ENCODE data around the gene ITPR3. TPM values are rescaled to one million over a fixed set of nuclear protein-coding genes. Genes with fewer than 3 reads are reported as not detected.

Gene ITPR3
- total RNA-seq, 1 experiment from 2014 or later: 103 TPM

DNA sequence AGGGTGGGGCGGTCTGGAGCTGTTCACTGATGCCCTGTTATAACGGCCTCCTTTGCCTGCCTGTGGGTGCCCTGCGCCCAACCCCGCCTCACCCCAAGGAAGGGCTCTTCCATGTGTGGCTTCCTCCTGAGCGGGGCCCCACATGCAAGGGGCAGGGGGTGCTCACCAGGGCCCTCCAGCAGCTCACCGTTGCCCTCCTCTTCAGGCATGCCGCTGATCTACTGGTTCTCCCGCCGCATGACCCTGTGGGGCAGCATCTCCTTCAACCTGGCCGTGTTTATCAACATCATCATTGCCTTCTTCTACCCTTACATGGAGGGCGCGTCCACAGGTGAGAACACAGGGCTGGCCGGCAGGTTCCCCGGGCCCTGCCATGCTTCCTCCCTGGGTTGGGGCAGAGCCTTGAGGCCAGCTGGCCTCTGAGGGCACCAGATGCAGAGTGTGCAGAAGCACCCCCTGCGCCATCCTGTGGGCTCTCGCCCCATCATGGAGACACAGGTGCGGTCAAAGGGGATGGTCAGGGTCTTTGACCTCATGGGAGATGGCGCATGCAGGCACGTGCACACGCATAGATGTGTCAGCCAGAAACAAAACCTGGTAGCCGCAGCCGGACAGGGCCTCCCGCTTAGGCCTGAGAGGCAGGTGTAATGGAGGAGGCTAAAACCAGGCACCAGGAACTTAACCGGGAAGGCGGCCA, 67.5 kb downstream of the ITPR3 start:
- TF ChIP-seq SP1 (IDR thresholded peaks at IDR 0.05; ENCODE audit: low read depth): no peak
- TF ChIP-seq CEBPB (IDR thresholded peaks at IDR 0.05; ENCODE audit: low read depth): no peak
- TF ChIP-seq SRF (IDR thresholded peaks at IDR 0.05; ENCODE audit: low read depth): no peak
- TF ChIP-seq POLR2AphosphoS5 (IDR thresholded peaks at IDR 0.05; ENCODE audit: low read depth, low read length): no peak
- TF ChIP-seq JUND (IDR thresholded peaks at IDR 0.05): no peak
- TF ChIP-seq CBX3 (IDR thresholded peaks at IDR 0.05; ENCODE audit: low read depth): no peak
- TF ChIP-seq, protein P1, sequence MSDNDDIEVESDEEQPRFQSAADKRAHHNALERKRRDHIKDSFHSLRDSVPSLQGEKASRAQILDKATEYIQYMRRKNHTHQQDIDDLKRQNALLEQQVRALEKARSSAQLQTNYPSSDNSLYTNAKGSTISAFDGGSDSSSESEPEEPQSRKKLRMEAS (IDR thresholded peaks at IDR 0.05): no peak
- no peak for TF ChIP-seq ZFX (IDR thresholded peaks at IDR 0.05)
- TF ChIP-seq, protein P2, sequence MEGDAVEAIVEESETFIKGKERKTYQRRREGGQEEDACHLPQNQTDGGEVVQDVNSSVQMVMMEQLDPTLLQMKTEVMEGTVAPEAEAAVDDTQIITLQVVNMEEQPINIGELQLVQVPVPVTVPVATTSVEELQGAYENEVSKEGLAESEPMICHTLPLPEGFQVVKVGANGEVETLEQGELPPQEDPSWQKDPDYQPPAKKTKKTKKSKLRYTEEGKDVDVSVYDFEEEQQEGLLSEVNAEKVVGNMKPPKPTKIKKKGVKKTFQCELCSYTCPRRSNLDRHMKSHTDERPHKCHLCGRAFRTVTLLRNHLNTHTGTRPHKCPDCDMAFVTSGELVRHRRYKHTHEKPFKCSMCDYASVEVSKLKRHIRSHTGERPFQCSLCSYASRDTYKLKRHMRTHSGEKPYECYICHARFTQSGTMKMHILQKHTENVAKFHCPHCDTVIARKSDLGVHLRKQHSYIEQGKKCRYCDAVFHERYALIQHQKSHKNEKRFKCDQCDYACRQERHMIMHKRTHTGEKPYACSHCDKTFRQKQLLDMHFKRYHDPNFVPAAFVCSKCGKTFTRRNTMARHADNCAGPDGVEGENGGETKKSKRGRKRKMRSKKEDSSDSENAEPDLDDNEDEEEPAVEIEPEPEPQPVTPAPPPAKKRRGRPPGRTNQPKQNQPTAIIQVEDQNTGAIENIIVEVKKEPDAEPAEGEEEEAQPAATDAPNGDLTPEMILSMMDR (IDR thresholded peaks at IDR 0.05 in 2 of 3, conservative IDR thresholded peaks at IDR 0.05 in 1 of 3; ENCODE audit: borderline replicate concordance in 1 of 3, insufficient read depth in 1 of 3, low read depth in 2 of 3, low read length in 2 of 3): no peak
- TF ChIP-seq EZH2 (IDR thresholded peaks at IDR 0.05): no peak
- DNase-seq (ENCODE audit: low read depth, low spot score): no peak
- no peaks in the 10 kb centered on the region for H4K20me1 ChIP-seq (ENCODE audit: insufficient read depth)
- H3K9me3 ChIP-seq (ENCODE audit: control insufficient read depth in 1 of 2, insufficient read depth in 1 of 2, low read depth in 1 of 2, low read length in 2 of 2): no peaks in the 10 kb centered on the region
- intact Hi-C loops (cut with micrococcal nuclease): no loop called here
- ChIA-PET POLR2A (no interaction called here), RAD21 (ENCODE audit: low non-redundant PET in 1 of 2, low total read pairs in 2 of 2, uncharacterized antibody in 2 of 2, unreplicated experiment in 2 of 2) (no interaction called here), CTCF (no interaction called here)
- no peaks in the 10 kb centered on the region for H3K79me2 ChIP-seq (ENCODE audit: insufficient read depth, low read length)
- no peaks in the 10 kb centered on the region for H3K4me1 ChIP-seq (ENCODE audit: control insufficient read depth in 1 of 2, insufficient read depth in 2 of 2, low read length in 2 of 2)
- no peaks in the 10 kb centered on the region for H3K9me2 ChIP-seq (ENCODE audit: insufficient read depth)
- ATAC-seq: no peak
- H3K27me3 ChIP-seq (ENCODE audit: insufficient read depth, low read length): no peaks in the 10 kb centered on the region
- no TSS peak for BruUV-seq (replicated peaks)
- H3K4me2 ChIP-seq (ENCODE audit: low read length): no peak overlapping the region
- no peak overlapping the region for H2AFZ ChIP-seq (ENCODE audit: low read depth, low read length, poor library complexity, severe bottlenecking)
- no peak overlapping the region for H3K9ac ChIP-seq (ENCODE audit: low read length)
- H3K4me3 ChIP-seq (replicated peaks in 1 of 2; ENCODE audit: low read depth in 1 of 2, low read length in 2 of 2): no peak overlapping the region
- H3K36me3 ChIP-seq (ENCODE audit: control insufficient read depth in 1 of 2, insufficient read depth in 2 of 2, low read length in 2 of 2): peaks cover 22 to 70% of the 10 kb centered on the region in 2 experiments
- no peak overlapping the region for H3K27ac ChIP-seq (ENCODE audit: low read depth, low read length)
